ENCODE data around the gene RRP1B.
A peak's percentile ranks its signal among the peaks of the same experiment; 100 is the strongest.

Gene RRP1B

GRCh38 chr21:43719748-43720538 is 60.6 kb downstream of the RRP1B start:
- Histone ChIP-seq H3K27me3 (ENCODE audit: insufficient read depth, low read length) (no peaks in the 10 kb centered on the region), H3K4me1 (ENCODE audit: insufficient read depth, low read length) (peaks cover 10% of the 10 kb centered on the region), H3K4me3 (ENCODE audit: low read length) (peak overlapping the region; percentile 89), H3K9me3 (ENCODE audit: low read length) (peaks cover 3% of the 10 kb centered on the region), H3K36me3 (ENCODE audit: insufficient read depth, low read length) (no peaks in the 10 kb centered on the region), H2AFZ (ENCODE audit: low read depth, low read length) (peak overlapping the region; percentile 89)

- no peak overlapping the region for H3K4me3 ChIP-seq (ENCODE audit: low read length)
- H3K36me3 ChIP-seq (ENCODE audit: insufficient read depth, low read length): no peaks in the 10 kb centered on the region
- no peaks in the 10 kb centered on the region for H3K27me3 ChIP-seq (ENCODE audit: insufficient read depth, low read length)
- H2AFZ ChIP-seq (ENCODE audit: low read depth, low read length): no peak overlapping the region
- H3K9me3 ChIP-seq (ENCODE audit: low read length): peaks cover 2% of the 10 kb centered on the region
- H3K4me1 ChIP-seq (ENCODE audit: insufficient read depth, low read length): peaks cover 10% of the 10 kb centered on the region
These were observed 61.3 kb downstream of the RRP1B start for GRCh38 chr21:43720539-43721166.

- H3K4me1 ChIP-seq (ENCODE audit: insufficient read depth, low read length): peaks cover 10% of the 10 kb centered on the region
- no peaks in the 10 kb centered on the region for H3K27me3 ChIP-seq (ENCODE audit: insufficient read depth, low read length)
- H2AFZ ChIP-seq (ENCODE audit: low read depth, low read length): no peak overlapping the region
- H3K36me3 ChIP-seq (ENCODE audit: insufficient read depth, low read length): no peaks in the 10 kb centered on the region
- no peak overlapping the region for H3K4me3 ChIP-seq (ENCODE audit: low read length)
- H3K9me3 ChIP-seq (ENCODE audit: low read length): no peaks in the 10 kb centered on the region
These were observed 61.8 kb downstream of the RRP1B start for GRCh38 chr21:43721206-43721605.

GRCh38 chr21:43721939-43722338 is 62.6 kb downstream of the RRP1B start:
- H2AFZ ChIP-seq (ENCODE audit: low read depth, low read length): no peak overlapping the region
- H3K4me1 ChIP-seq (ENCODE audit: insufficient read depth, low read length): peaks cover 10% of the 10 kb centered on the region
- no peaks in the 10 kb centered on the region for H3K36me3 ChIP-seq (ENCODE audit: insufficient read depth, low read length)
- no peaks in the 10 kb centered on the region for H3K9me3 ChIP-seq (ENCODE audit: low read length)
- no peak overlapping the region for H3K4me3 ChIP-seq (ENCODE audit: low read length)
- no peaks in the 10 kb centered on the region for H3K27me3 ChIP-seq (ENCODE audit: insufficient read depth, low read length)

GRCh38 chr21:43723648-43724047 is 64.3 kb downstream of the RRP1B start:
- H3K27me3 ChIP-seq (ENCODE audit: insufficient read depth, low read length): no peaks in the 10 kb centered on the region
- peaks cover 18% of the 10 kb centered on the region for H3K4me1 ChIP-seq (ENCODE audit: insufficient read depth, low read length)
- no peak overlapping the region for H3K4me3 ChIP-seq (ENCODE audit: low read length)
- no peak overlapping the region for H2AFZ ChIP-seq (ENCODE audit: low read depth, low read length)
- H3K9me3 ChIP-seq (ENCODE audit: low read length): no peaks in the 10 kb centered on the region
- no peaks in the 10 kb centered on the region for H3K36me3 ChIP-seq (ENCODE audit: insufficient read depth, low read length)

GRCh38 chr21:43726686-43727518 is 67.5 kb downstream of the RRP1B start:
- H3K4me1 ChIP-seq (ENCODE audit: insufficient read depth, low read length): peaks cover 15% of the 10 kb centered on the region
- H3K4me3 ChIP-seq (ENCODE audit: low read length): no peak overlapping the region

GRCh38 chr21:43727519-43728153 is 68.3 kb downstream of the RRP1B start:
- no peaks in the 10 kb centered on the region for H3K9me3 ChIP-seq (ENCODE audit: low read length)
- no peaks in the 10 kb centered on the region for H3K27me3 ChIP-seq (ENCODE audit: insufficient read depth, low read length)
- peaks cover 15% of the 10 kb centered on the region for H3K4me1 ChIP-seq (ENCODE audit: insufficient read depth, low read length)
- no peaks in the 10 kb centered on the region for H3K36me3 ChIP-seq (ENCODE audit: insufficient read depth, low read length)
- no peak overlapping the region for H3K4me3 ChIP-seq (ENCODE audit: low read length)
- no peak overlapping the region for H2AFZ ChIP-seq (ENCODE audit: low read depth, low read length)

More at GRCh38 chr21:43726686-43727518, 67.5 kb downstream of the RRP1B start:
- Histone ChIP-seq H2AFZ (ENCODE audit: low read depth, low read length) (no peak overlapping the region), H3K9me3 (ENCODE audit: low read length) (no peaks in the 10 kb centered on the region), H3K27me3 (ENCODE audit: insufficient read depth, low read length) (no peaks in the 10 kb centered on the region), H3K36me3 (ENCODE audit: insufficient read depth, low read length) (no peaks in the 10 kb centered on the region)

- Histone ChIP-seq H3K4me3 (ENCODE audit: low read length) (peak overlapping the region; percentile 89), H3K9me3 (ENCODE audit: low read length) (no peaks in the 10 kb centered on the region), H3K36me3 (ENCODE audit: insufficient read depth, low read length) (no peaks in the 10 kb centered on the region), H3K4me1 (ENCODE audit: insufficient read depth, low read length) (peaks cover 15% of the 10 kb centered on the region), H2AFZ (ENCODE audit: low read depth, low read length) (peak overlapping the region; percentile 65), H3K27me3 (ENCODE audit: insufficient read depth, low read length) (no peaks in the 10 kb centered on the region)
These were observed 68.8 kb downstream of the RRP1B start for GRCh38 chr21:43728154-43728466.

GRCh38 chr21:43728467-43729390 is 69.4 kb downstream of the RRP1B start:
- H3K4me1 ChIP-seq (ENCODE audit: insufficient read depth, low read length): peaks cover 15% of the 10 kb centered on the region
- H3K27me3 ChIP-seq (ENCODE audit: insufficient read depth, low read length): no peaks in the 10 kb centered on the region
- no peaks in the 10 kb centered on the region for H3K9me3 ChIP-seq (ENCODE audit: low read length)
- peak overlapping the region; percentile 65 for H2AFZ ChIP-seq (ENCODE audit: low read depth, low read length)
- H3K4me3 ChIP-seq (ENCODE audit: low read length): peak overlapping the region; percentile 89
- no peaks in the 10 kb centered on the region for H3K36me3 ChIP-seq (ENCODE audit: insufficient read depth, low read length)

- H3K4me1 ChIP-seq (ENCODE audit: insufficient read depth, low read length): peaks cover 15% of the 10 kb centered on the region
- H3K36me3 ChIP-seq (ENCODE audit: insufficient read depth, low read length): no peaks in the 10 kb centered on the region
- H3K4me3 ChIP-seq (ENCODE audit: low read length): no peak overlapping the region
- H3K27me3 ChIP-seq (ENCODE audit: insufficient read depth, low read length): no peaks in the 10 kb centered on the region
- H2AFZ ChIP-seq (ENCODE audit: low read depth, low read length): no peak overlapping the region
- H3K9me3 ChIP-seq (ENCODE audit: low read length): no peaks in the 10 kb centered on the region
These were observed 72.1 kb downstream of the RRP1B start for GRCh38 chr21:43731476-43731875.

- peaks cover 15% of the 10 kb centered on the region for H3K4me1 ChIP-seq (ENCODE audit: insufficient read depth, low read length)
- no peaks in the 10 kb centered on the region for H3K9me3 ChIP-seq (ENCODE audit: low read length)
- no peaks in the 10 kb centered on the region for H3K36me3 ChIP-seq (ENCODE audit: insufficient read depth, low read length)
- H3K4me3 ChIP-seq (ENCODE audit: low read length): no peak overlapping the region
- no peaks in the 10 kb centered on the region for H3K27me3 ChIP-seq (ENCODE audit: insufficient read depth, low read length)
- no peak overlapping the region for H2AFZ ChIP-seq (ENCODE audit: low read depth, low read length)
These were observed 72.7 kb downstream of the RRP1B start for GRCh38 chr21:43731891-43732711.

Data from neuron (in vitro differentiated cells).